Kidney epithelial cell (primary cell): Measurements from ENCODE around the gene RSPH9. TPM values are rescaled to one million over a fixed set of nuclear protein-coding genes. Genes with fewer than 3 reads are reported as not detected.

Source experiments
- DNase-seq: peaks from one replicate; pipeline ENCODE4 v3.0.0-alpha.2; 2010; ENCODE audit warnings: low read depth
- H3K27me3 ChIP-seq: 2 replicates; pipeline ENCODE4 v1.6.0; 2011; ENCODE audit warnings: low read length; ENCODE audit not compliant: control insufficient read depth, insufficient read depth
- H3K36me3 ChIP-seq: 2 replicates; pipeline ENCODE4 v1.5.1; 2011; ENCODE audit warnings: low read length; ENCODE audit not compliant: control insufficient read depth, insufficient read depth
- H3K4me3 ChIP-seq: 2 replicates; pipeline ENCODE4 v1.5.1; 2011; ENCODE audit warnings: low read depth, mild to moderate bottlenecking, control low read depth, low read length
- total RNA-seq: library from RNA; depleted of rRNA; stranded (reverse); fragments of >200 nt; gene quantifications from 2 replicates; pipeline ENCODE4 v1.2.3, GENCODE V29; 2015
- TF ChIP-seq, protein P1 (sequence below): IDR thresholded peaks from 2 replicates; pipeline ENCODE4 v1.5.1; 2011; ENCODE audit warnings: mild to moderate bottlenecking, moderate library complexity, low read length, control low read depth, inconsistent platforms; ENCODE audit not compliant: insufficient read depth, poor library complexity, severe bottlenecking

Gene RSPH9
- total RNA-seq, 1 donor from 2014 or later, result 0.08 TPM

DNA sequence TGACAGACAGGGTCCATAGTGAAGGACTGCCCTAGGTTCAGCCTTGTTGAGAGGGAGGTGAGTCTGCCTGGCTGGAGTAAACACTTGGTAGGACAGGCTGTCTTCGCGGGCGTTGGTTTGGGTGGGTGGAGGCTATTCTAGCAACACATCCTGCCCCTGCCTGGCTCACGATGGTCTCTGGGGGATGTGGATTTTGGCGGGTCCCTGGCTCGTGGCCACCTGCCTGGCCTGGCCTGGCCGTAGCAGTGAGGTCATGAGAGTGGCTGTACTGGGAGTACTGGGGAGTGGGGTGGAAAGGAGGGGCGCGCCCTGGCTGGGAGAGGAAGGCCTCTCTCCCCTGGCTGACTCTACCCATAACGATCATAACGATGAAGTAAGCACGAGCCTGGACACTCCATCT is 73.0 kb downstream of the RSPH9 start:
- H3K4me3 ChIP-seq, result no peak overlapping the region
- TF ChIP-seq, protein P1, sequence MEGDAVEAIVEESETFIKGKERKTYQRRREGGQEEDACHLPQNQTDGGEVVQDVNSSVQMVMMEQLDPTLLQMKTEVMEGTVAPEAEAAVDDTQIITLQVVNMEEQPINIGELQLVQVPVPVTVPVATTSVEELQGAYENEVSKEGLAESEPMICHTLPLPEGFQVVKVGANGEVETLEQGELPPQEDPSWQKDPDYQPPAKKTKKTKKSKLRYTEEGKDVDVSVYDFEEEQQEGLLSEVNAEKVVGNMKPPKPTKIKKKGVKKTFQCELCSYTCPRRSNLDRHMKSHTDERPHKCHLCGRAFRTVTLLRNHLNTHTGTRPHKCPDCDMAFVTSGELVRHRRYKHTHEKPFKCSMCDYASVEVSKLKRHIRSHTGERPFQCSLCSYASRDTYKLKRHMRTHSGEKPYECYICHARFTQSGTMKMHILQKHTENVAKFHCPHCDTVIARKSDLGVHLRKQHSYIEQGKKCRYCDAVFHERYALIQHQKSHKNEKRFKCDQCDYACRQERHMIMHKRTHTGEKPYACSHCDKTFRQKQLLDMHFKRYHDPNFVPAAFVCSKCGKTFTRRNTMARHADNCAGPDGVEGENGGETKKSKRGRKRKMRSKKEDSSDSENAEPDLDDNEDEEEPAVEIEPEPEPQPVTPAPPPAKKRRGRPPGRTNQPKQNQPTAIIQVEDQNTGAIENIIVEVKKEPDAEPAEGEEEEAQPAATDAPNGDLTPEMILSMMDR, result no peak
- no peak for DNase-seq
- no peaks in the 10 kb centered on the region for H3K36me3 ChIP-seq
- peaks cover 12% of the 10 kb centered on the region for H3K27me3 ChIP-seq

DNA sequence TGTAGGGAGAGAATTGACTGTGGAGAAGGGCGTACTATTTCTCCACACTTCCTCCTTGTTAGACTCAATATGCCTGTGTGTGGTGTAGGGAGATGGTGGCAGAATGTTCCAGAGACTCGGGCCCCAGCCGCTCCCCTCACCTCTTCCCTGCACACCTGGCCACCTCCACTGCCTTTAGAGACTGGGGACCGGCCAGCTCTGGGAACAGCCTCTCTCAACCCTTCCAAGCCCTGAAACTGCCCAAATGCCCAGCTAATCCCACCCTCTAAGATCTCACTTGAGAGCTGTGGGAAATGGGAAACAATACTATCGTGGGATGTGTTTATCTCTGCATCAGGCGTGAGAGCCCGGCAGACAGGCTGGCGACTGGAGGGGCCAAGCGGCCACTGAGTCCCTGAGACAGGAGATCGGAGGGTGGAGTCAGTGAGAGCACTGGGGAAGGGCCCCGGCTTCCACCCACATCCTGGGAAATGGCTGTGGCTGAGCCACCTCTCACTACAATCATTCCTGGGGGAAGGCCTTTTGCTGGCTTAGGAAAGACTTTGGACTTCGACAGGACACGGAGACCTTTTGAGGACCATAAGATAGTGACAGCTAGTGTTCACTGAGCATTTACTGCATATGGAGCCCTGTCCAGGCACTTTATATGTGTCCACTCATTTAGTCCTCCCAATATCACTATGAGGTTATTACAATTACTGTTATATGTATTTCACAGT is 73.7 kb downstream of the RSPH9 start:
- TF ChIP-seq, protein P1, result no peak
- Histone ChIP-seq H3K4me3 (no peak overlapping the region), H3K27me3 (peaks cover 12% of the 10 kb centered on the region), H3K36me3 (no peaks in the 10 kb centered on the region)
- no peak for DNase-seq

DNA sequence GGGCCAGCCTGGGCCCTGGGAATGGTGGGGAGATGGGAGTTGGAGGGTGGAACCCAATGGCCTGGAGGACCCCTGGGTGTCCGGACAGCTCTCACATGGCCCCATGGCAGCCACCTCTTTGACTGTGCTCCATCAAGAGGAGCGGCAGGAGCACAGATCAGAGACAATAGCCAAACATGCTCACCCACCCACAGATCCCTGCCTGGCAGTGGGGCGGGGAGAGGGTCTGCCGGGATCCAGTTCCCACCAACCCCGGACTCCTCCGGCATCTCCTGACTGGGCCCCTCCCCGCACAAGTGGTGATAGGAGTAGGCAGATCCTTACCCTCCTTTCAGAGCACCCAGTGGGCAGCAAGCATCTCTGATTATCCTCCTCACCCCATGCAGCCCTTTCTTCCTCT is 74.7 kb downstream of the RSPH9 start:
- H3K36me3 ChIP-seq, result no peaks in the 10 kb centered on the region
- TF ChIP-seq, protein P1, result no peak
- no peak for DNase-seq
- H3K4me3 ChIP-seq, result no peak overlapping the region
- H3K27me3 ChIP-seq, result peaks cover 10% of the 10 kb centered on the region

DNA sequence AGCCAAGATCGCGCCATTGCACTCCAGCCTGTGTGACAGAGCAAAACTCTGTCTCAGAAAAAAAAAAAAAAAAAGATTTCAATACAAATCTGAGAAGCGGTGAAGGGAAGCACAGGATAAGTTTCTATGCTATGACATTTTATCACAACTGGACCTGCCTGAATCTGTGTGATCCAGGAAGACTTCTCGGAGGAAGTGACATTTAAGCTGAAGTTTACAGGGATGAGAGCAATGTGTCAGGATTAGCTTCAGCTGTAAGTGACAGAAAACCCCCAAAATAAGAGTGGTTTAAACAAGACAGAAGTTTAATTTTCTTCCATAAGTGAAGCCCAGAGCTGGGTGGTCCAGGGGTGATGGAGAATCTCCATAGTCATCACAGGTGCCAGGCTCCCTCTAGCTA is 76.2 kb downstream of the RSPH9 start:
- TF ChIP-seq, protein P1, result no peak
- no peak for DNase-seq
- Histone ChIP-seq H3K36me3 (no peaks in the 10 kb centered on the region), H3K4me3 (no peak overlapping the region), H3K27me3 (peaks cover 8% of the 10 kb centered on the region)

Other genes starting within 250 kb of the RSPH9 start
- 24.9 and 26.9 TPM in 2 replicates for gene ABCC10, start 217.5 kb upstream of the RSPH9 start, total RNA-seq
- not detected in 2 replicates for gene DLK2, start 189.5 kb upstream of the RSPH9 start, total RNA-seq
- gene TJAP1, start 167.5 kb upstream of the RSPH9 start, total RNA-seq, result 31.7 and 42.7 TPM in 2 replicates
- not detected in 2 replicates for gene LRRC73, start 134.7 kb upstream of the RSPH9 start, total RNA-seq
- 149 and 153 TPM in 2 replicates for gene YIPF3, start 128.1 kb upstream of the RSPH9 start, total RNA-seq
- 36.7 and 46.8 TPM in 2 replicates for gene POLR1C, start 127.9 kb upstream of the RSPH9 start, total RNA-seq
- 53.3 and 54.8 TPM in 2 replicates for gene XPO5, start 69.0 kb upstream of the RSPH9 start, total RNA-seq
- 14.0 and 17.3 TPM in 2 replicates for gene POLH, start 68.9 kb upstream of the RSPH9 start, total RNA-seq
- 96.5 and 100 TPM in 2 replicates for gene GTPBP2, start 15.8 kb upstream of the RSPH9 start, total RNA-seq
- gene MAD2L1BP, start 9.2 kb upstream of the RSPH9 start, total RNA-seq, result 39.4 and 68.0 TPM in 2 replicates
- gene MRPS18A, start 42.8 kb downstream of the RSPH9 start, total RNA-seq, result 76.1 and 78.9 TPM in 2 replicates
- gene VEGFA, start 125.2 kb downstream of the RSPH9 start, total RNA-seq, result 236 and 264 TPM in 2 replicates